HCT116 (cell line): ENCODE measurements around the gene OR7G2. TPM values are rescaled to one million over a fixed set of nuclear protein-coding genes. Genes with fewer than 3 reads are reported as not detected.

Experiments used
- ATAC-seq: fragments of 200-7000 bp; cut with Tn5 transposase; 2 replicates; pipeline ENCODE4 v1.9.1; 2020; ENCODE audit warnings: mild to moderate bottlenecking, moderate library complexity
- BruUV-seq: library from RNA; stranded (reverse); fragments of 400-500 nt; replicated peaks from 2 replicates; lab custom pipeline; 2021; lab: Mats Ljungman, UMichigan
- CTCF ChIA-PET: fragments of 300-600 bp; sonication (Branson Sonifier 250); formaldehyde crosslinking; loops from one replicate; lab custom pipeline; 2021; ENCODE audit warnings: antibody characterized with exemption; lab: Charles Lee
- POLR2A ChIA-PET: fragments of 300-600, 350-600 bp; sonication (Branson Sonifier 250); formaldehyde crosslinking; loops from one replicate; lab custom pipeline; 2021; ENCODE audit warnings: antibody characterized with exemption; lab: Charles Lee
- RAD21 ChIA-PET, 2 experiments: fragments of 300-600 bp; sonication (Branson Sonifier 250); formaldehyde crosslinking; loops; one replicate each; lab custom pipeline; 2023; ENCODE audit warnings: low total read pairs in 2 of 2; ENCODE audit not compliant: uncharacterized antibody in 2 of 2, unreplicated experiment in 2 of 2, low non-redundant PET in 1 of 2; lab: Charles Lee
- DNase-seq: peaks from one replicate; pipeline ENCODE4 v3.0.0-alpha.2; 2010; ENCODE audit warnings: low read depth, low spot score
- H2AFZ ChIP-seq: fragments of 200-600 bp; shearing (Covaris generic), sonication (generic); 2 replicates; pipeline ENCODE4 v1.6.1; 2017; ENCODE audit warnings: low read depth, mixed run types, mixed read lengths, antibody characterized with exemption, low read length; ENCODE audit not compliant: poor library complexity, severe bottlenecking
- H3K27ac ChIP-seq: 2 replicates; pipeline ENCODE4 v1.5.1; 2012; ENCODE audit warnings: low read depth, low read length
- H3K27me3 ChIP-seq: fragments of 200-600 bp; sonication (generic); 2 replicates; pipeline ENCODE4 v1.6.1; 2016; ENCODE audit warnings: mixed run types, low read length, mixed read lengths; ENCODE audit not compliant: insufficient read depth
- H3K36me3 ChIP-seq, 2 experiments: fragments of 200-500 bp in 1 of 2; fragments of 200-600 bp in 1 of 2; sonication (Bioruptor generic) in 1 of 2; sonication (generic) in 1 of 2; 2 replicates each; pipeline versions ENCODE4 v1.5.1 to v1.6.1; 2014 to 2016; ENCODE audit warnings: low read length in 2 of 2, inconsistent platforms in 1 of 2, mixed read lengths in 1 of 2, mixed run types in 1 of 2; ENCODE audit not compliant: insufficient read depth in 2 of 2, control insufficient read depth in 1 of 2
- H3K4me1 ChIP-seq, 2 experiments: fragments of 200-600 bp in 1 of 2; sonication (generic) in 1 of 2; 2 replicates each; pipeline versions ENCODE4 v1.5.1 to v1.6.1; 2012 to 2017; ENCODE audit warnings: low read length in 2 of 2, inconsistent platforms in 1 of 2, mild to moderate bottlenecking in 1 of 2, mixed read lengths in 1 of 2, mixed run types in 1 of 2, moderate library complexity in 1 of 2; ENCODE audit not compliant: insufficient read depth in 2 of 2, control insufficient read depth in 1 of 2
- H3K4me2 ChIP-seq: fragments of 200-600 bp; sonication (generic); 2 replicates; pipeline ENCODE4 v1.6.1; 2017; ENCODE audit warnings: mixed run types, low read length, mixed read lengths
- H3K4me3 ChIP-seq, 2 experiments: fragments of 200-600 bp in 1 of 2; sonication (generic) in 1 of 2; replicated peaks in 1 of 2; 2 replicates each; pipeline ENCODE4 v1.5.1; 2011 to 2016; ENCODE audit warnings: low read length in 2 of 2, control low read depth in 1 of 2, low read depth in 1 of 2, mild to moderate bottlenecking in 1 of 2, mixed read lengths in 1 of 2, mixed run types in 1 of 2
- H3K79me2 ChIP-seq: fragments of 200-600 bp; sonication (generic); 2 replicates; pipeline ENCODE4 v1.6.1; 2017; ENCODE audit warnings: mild to moderate bottlenecking, mixed run types, low read length, moderate library complexity, mixed read lengths; ENCODE audit not compliant: insufficient read depth
- H3K9ac ChIP-seq: fragments of 200-600 bp; sonication (generic); 2 replicates; pipeline ENCODE4 v1.6.1; 2016; ENCODE audit warnings: low read length, mixed read lengths
- H3K9me2 ChIP-seq: fragments of 200-600 bp; sonication (generic), shearing (Covaris generic); 2 replicates; pipeline ENCODE4 v1.6.1; 2017; ENCODE audit warnings: mixed run types, mild to moderate bottlenecking, moderate library complexity; ENCODE audit not compliant: insufficient read depth
- H3K9me3 ChIP-seq, 2 experiments: fragments of 200-500 bp in 1 of 2; fragments of 200-600 bp in 1 of 2; sonication (Bioruptor generic) in 1 of 2; sonication (generic) in 1 of 2; 2 replicates each; pipeline ENCODE4 v1.6.1; 2014 to 2017; ENCODE audit warnings: low read length in 2 of 2, mixed read lengths in 2 of 2, inconsistent platforms in 1 of 2, low read depth in 1 of 2, mild to moderate bottlenecking in 1 of 2, mixed run types in 1 of 2, moderate library complexity in 1 of 2; ENCODE audit not compliant: control insufficient read depth in 1 of 2, insufficient read depth in 1 of 2
- H4K20me1 ChIP-seq: fragments of 200-600 bp; sonication (generic), shearing (Covaris generic); 2 replicates; pipeline ENCODE4 v1.6.1; 2017; ENCODE audit warnings: mixed run types, mild to moderate bottlenecking, moderate library complexity; ENCODE audit not compliant: insufficient read depth
- ATF3 ChIP-seq: IDR thresholded peaks from 2 replicates; pipeline ENCODE4 v1.6.1; 2012
- CEBPB ChIP-seq: IDR thresholded peaks from 2 replicates; pipeline ENCODE4 v1.6.1; 2012; ENCODE audit warnings: low read depth
- CTCF ChIP-seq, 3 experiments: fragments of 200-600 bp in 1 of 3; sonication (generic) in 1 of 3; IDR thresholded peaks in 2 of 3; conservative IDR thresholded peaks in 1 of 3; 2 replicates each; pipeline ENCODE4 v1.5.1; 2012 to 2017; ENCODE audit warnings: low read depth in 2 of 3, low read length in 2 of 3, antibody characterized with exemption in 1 of 3, borderline replicate concordance in 1 of 3, control low read depth in 1 of 3, mild to moderate bottlenecking in 1 of 3, mixed read lengths in 1 of 3, mixed run types in 1 of 3, moderate library complexity in 1 of 3; ENCODE audit not compliant: insufficient read depth in 1 of 3
- ELF1 ChIP-seq: IDR thresholded peaks from 2 replicates; pipeline ENCODE4 v1.6.1; 2012; ENCODE audit warnings: low read depth, borderline replicate concordance
- EZH2 ChIP-seq: fragments of 200-600 bp; sonication (generic); IDR thresholded peaks from 2 replicates; pipeline ENCODE4 v1.6.1; 2017; ENCODE audit warnings: antibody characterized with exemption, mixed run types
- EZH2phosphoT487 ChIP-seq: fragments of 200-600 bp; IDR thresholded peaks from 2 replicates; pipeline ENCODE4 v1.6.1; 2018; ENCODE audit warnings: antibody characterized with exemption, borderline replicate concordance
- FOSL1 ChIP-seq: IDR thresholded peaks from 2 replicates; pipeline ENCODE4 v1.6.1; 2012; ENCODE audit warnings: low read depth
- JUND ChIP-seq: IDR thresholded peaks from 2 replicates; pipeline ENCODE4 v1.6.1; 2012
- RAD21 ChIP-seq: IDR thresholded peaks from 2 replicates; pipeline ENCODE4 v1.6.1; 2012; ENCODE audit warnings: low read depth, mild to moderate bottlenecking
- REST ChIP-seq: IDR thresholded peaks from 2 replicates; pipeline ENCODE4 v1.6.1; 2012; ENCODE audit warnings: low read depth
- TCF7L2 ChIP-seq: IDR thresholded peaks from 2 replicates; pipeline ENCODE4 v1.7.0; 2011; ENCODE audit warnings: borderline replicate concordance, inconsistent platforms; ENCODE audit not compliant: insufficient read depth, insufficient read length; ENCODE audit errors: extremely low read depth
- ZBTB33 ChIP-seq: IDR thresholded peaks from 2 replicates; pipeline ENCODE4 v1.6.1; 2011; ENCODE audit warnings: mild to moderate bottlenecking, low read length, moderate library complexity; ENCODE audit not compliant: insufficient replicate concordance; ENCODE audit errors: extremely low read depth
- ZFX ChIP-seq: fragments of 450-650 bp; IDR thresholded peaks from 2 replicates; pipeline ENCODE4 v1.6.1; 2017
- ZNF274 ChIP-seq: fragments of 200-500 bp; sonication (Bioruptor generic); IDR thresholded peaks from 2 replicates; pipeline ENCODE4 v1.6.1; 2014; ENCODE audit warnings: mild to moderate bottlenecking, low read depth, low read length, inconsistent platforms
- intact Hi-C: fragments of 100-400 bp; cut with micrococcal nuclease; formaldehyde crosslinking; loops from 2 replicates; pipeline ENCODE4 v1.10.0; 2022
- total RNA-seq: library from RNA; stranded (reverse); gene quantifications from one replicate; pipeline ENCODE4 v1.2.1, GENCODE V29; 2021; ENCODE audit not compliant: unreplicated experiment

The OR7G2 gene
- total RNA-seq, 1 experiment from 2014 or later, result not detected

- Histone ChIP-seq H3K36me3 (no peaks in the 10 kb centered on the region), H3K4me3 (no peak overlapping the region), H3K4me1 (peaks cover 31 to 40% of the 10 kb centered on the region in 2 experiments), H3K9ac (no peak overlapping the region), H3K27me3 (no peaks in the 10 kb centered on the region), H3K9me2 (no peaks in the 10 kb centered on the region), H3K27ac (no peak overlapping the region; the same call in 1 of the 2 replicates)
- RAD21 ChIA-PET, result no interaction called here
- no TSS peak for BruUV-seq
- intact Hi-C loops, result no loop called here
- no peak for ATAC-seq
- POLR2A ChIA-PET, result no interaction called here
- TF ChIP-seq ELF1, result no peak
- TF ChIP-seq FOSL1, result no peak
- TF ChIP-seq ZBTB33, result no peak
- TF ChIP-seq CEBPB, result no peak
- no peak for TF ChIP-seq EZH2
- no peak for TF ChIP-seq RAD21
- TF ChIP-seq ATF3, result no peak
- no peak for TF ChIP-seq EZH2phosphoT487
- TF ChIP-seq ZFX, result no peak
- TF ChIP-seq REST, result no peak
- TF ChIP-seq CTCF (IDR thresholded peaks at IDR 0.05 in 2 of 3, conservative IDR thresholded peaks at IDR 0.05 in 1 of 3; ENCODE audit: borderline replicate concordance in 1 of 3, insufficient read depth in 1 of 3, low read depth in 2 of 3, low read length in 2 of 3), result no peak
- no peak for TF ChIP-seq ZNF274
- TF ChIP-seq JUND, result no peak
- no peak for TF ChIP-seq TCF7L2
- TF ChIP-seq, all 23 proteins: peak for 0
- Histone ChIP-seq H2AFZ (no peak overlapping the region), H3K79me2 (no peaks in the 10 kb centered on the region), H3K9me3 (no peaks in the 10 kb centered on the region), H3K4me2 (0 out of 2 replicates have a peak overlapping the region, but pooled peaks have one; percentile 66), H4K20me1 (no peaks in the 10 kb centered on the region)
- DNase-seq, result no peak
- CTCF ChIA-PET, result no interaction called here
These were observed 30.4 kb downstream of the OR7G2 start for GRCh38 chr19:9076901-9077300.
